Glomerular visceral epithelial cell (primary cell): ENCODE measurements around the gene CHST13.

ENCODE experiments used
- DNase-seq: peaks from one replicate; pipeline ENCODE4 v3.0.0-alpha.2; 2016; ENCODE audit errors: extremely low spot score

Gene CHST13

GRCh38 chr3:126541628-126542339, 17.8 kb downstream of the CHST13 start:
- DNase-seq, result no peak

DNA sequence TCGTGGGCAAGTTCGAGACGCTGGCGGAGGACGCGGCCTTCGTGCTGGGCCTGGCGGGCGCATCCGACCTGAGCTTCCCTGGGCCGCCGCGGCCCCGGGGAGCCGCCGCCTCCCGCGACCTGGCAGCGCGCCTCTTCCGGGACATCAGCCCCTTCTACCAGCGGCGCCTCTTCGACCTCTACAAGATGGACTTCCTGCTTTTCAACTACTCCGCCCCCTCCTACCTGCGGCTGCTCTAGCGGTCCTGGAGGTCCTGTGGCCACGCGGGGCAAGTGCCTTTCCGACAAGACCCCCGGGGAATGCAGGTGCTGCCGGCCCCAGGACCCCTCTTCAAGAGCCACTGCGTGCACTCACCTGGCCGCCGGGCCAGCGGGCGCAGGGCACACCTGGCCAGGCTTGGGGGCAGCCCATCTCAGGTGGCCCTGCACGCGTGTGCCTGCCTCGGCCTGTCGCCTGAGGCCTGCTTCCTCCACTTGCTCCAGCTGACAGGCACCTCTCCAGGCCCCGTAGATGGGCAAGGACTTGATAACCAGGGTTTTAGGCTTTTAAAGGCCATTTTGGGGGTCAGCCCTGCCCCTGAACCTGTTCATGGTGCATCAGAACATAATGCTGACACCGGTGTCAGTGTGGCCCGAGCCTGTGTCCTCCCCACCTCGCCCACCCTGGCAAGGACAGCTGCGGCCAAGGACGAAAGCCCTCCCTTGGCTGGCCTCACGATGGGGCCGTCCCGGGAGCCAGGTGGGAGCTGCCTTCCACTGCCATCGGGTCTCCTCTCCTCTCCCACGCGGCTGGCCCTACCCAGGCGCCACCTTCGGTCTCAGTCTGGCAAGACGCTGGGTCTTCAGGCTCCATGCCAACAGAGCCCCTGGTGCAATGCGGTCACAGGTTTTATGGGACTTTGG, 18.6 kb downstream of the CHST13 start:
- no peak for DNase-seq

DNA sequence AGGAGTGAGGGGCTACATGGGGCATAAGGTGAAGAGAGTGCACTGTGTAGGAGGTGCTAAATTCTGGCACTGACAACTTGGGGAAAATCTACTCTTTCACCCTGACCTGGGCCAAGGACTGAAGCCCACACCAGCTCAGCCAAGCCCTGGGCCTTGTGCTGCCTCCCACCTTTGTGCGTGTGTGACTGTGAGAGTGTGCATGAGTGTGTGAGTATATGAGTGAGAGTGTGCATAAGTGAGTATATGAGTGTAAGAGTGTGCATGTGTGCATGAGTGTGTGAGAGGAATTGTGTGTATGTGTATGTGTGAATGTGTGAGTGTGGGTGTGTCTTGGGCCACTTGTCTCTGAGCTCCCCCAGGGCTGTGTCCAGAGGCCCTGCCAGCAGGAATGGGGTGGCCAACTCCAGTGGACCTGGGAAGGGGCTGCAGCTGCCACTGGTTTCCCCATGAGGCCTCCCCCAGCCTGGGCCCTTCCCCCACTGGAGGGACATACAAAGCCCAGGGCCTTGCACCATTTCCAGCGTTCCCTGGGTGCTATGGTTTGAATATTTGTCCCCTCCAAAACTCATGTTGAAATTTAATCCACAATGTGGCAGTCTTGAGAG, 19.6 kb downstream of the CHST13 start:
- DNase-seq, result no peak

DNA sequence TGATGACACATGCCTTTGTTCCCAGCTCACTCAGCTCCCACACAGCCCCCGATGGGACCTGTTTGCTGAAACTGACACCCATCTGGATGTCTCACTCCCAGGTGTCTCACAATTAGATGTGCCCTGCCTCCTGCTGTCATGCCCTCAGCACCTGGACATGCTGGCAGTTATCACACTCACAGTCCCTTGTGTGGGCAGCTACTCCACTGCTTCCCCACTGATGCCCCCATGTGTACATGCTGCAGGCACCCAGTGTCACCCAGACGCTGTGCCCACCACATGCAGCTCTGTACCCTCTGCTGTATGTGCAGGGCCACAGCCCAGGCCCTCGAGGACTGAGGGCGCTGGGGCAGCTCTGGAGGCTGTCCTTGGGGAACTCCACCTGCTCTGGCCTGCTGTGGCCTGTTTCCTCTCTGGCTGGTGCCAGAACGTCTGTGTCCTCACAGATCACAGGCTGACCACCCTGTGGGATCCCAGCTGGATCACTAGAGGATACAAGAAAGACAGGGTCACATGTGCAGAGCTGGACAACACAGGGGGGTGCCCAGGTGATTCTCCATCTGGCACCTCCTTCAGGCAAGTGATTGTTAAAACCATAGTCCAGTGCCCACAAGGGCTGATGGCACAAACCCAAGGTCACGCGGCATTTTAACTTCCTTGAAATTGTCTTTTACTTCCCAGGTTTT, 20.8 kb downstream of the CHST13 start:
- no peak for DNase-seq

GRCh38 chr3:126545544-126545943, 21.6 kb downstream of the CHST13 start:
- DNase-seq, result no peak

DNA sequence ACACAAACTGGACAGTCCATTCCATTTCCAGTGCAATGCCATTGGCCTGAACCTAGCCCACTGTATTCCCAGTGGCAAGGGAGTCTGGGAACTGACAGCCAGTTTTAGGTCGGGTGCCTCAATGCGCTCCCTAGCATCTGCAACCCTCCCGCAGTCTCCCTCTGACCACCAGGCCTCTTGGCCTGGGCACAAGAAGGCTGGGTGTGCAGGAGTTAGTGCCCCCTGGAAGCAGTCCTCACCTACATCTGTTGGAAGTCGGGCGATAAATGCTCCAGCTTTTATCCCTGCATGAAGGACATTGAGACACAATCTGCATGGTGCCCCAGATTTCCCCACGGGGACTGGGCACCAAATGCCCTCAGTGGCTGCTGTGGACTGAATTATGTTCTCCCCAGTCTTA, 22.1 kb downstream of the CHST13 start:
- no peak for DNase-seq

DNA sequence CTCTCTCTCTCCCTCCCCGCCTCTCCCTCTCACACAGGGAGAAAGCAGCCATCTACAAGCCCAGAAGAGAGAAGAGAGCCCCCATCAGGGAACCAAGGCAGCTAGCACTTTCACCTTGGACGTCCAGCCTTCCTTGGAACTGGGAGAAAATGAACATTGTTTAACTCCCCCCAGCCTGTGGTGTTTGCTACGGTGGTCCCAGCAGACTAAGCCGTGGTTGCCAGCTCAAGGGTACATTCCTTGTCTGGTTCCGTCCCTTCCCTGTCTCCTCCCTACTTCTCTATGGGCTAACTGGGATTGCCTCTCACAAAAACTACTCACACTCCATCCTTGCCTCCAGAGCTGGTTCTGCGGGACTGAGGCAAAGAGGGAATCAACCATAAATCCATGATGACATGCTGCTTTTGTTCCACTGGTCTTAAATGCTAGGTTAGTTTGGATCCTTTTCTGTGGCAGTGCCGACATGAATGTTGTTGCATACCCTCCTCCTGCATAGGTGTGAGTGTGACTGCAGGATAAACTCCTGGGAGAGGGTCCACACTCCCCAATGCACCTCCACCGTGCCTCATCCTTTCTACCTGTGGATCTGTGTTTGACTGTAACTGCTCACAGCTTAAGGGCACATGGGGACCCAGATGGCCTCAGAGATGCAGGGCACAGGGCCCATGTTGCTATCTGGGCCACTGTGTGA, 22.7 kb downstream of the CHST13 start:
- no peak for DNase-seq

DNA sequence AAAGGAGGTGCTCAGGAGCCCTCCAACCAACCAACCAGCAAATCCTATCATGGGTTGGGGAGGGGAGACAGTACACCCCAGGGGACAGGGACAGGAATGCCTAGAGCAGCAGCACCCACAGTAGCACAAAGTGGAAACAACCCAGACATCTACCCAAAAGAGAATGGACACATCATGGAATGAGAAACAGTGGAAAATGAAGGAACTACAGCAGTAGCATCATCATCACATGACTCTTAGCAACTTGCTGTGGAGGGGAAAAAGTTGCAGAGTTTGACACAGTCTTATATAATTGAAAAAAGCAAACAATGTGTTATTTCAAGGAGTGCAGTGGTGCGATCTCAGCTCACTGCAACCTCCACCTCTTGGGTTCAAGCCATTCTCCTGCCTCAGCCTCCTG, 23.8 kb downstream of the CHST13 start:
- DNase-seq, result no peak

DNA sequence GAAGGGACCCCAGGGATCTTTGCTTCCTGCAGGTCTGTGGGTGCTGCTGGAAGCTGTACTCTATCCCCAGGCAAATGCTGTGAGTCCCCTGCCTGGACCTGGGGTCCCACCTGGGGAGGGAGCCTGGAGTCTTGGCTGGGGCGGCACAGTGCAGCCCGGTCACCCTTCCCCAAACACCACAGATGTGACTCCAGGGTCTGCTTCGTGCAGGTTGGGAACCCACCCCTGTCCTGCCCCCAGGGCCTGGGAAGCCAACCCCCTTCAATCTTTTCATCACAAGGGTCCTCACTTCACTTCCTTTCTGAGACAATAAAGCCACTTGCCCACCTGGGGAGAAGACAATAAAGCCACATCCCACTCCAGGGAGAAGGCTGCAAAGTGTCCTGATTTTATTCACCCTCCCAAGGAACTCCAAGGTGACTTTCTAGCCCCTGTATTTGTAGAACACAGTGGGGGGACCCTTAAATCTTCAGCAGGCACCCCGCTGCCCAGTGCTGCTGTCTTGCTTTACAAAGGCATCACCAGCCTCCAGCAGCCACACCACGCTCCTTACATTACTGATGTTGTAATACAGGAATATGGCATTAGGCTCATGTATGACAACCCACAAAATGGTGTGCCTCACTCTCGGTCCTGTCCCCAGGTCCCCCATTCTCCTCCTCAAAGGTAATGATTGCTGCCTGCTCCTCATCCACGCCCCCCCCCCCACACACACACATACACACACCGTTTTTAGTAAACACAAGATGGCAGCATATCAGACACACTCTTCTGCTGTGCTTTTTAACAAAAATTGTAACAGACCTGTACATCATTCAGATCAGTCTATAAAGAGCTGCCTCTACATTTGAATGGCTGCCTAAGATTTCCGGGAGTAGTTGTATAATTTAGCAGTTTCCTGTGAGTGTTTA, 24.9 kb downstream of the CHST13 start:
- no peak for DNase-seq

- no peak for DNase-seq
Observed at GRCh38 chr3:126549861-126550487, 26.0 kb downstream of the CHST13 start.

DNA sequence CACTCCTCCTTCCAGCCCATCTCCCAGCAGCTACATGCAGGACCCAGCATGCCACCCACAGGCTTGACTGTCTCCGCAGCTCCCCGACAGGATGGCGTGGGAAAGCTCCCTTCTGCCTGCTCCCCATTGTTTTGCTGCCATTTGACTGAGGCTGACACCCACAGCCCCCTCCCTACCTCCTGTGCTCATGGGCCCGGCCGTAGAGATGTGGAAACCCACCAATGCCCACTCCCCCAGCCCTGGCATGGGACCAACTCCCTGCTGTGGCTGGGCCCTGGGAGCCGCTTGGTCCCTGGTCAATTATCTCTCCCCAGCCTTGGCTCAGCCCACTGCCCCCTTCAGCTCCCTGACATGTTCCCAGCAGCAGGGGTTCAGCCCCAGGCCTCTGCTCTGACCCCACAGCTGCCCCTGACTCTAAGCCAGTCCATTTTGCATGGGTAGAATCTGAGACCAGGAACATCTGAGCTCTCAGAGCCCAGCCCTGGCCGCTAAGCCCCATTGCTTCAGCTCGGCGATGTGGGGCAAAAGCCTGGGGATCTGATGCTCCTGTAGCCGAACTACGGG, 26.6 kb downstream of the CHST13 start:
- DNase-seq, result no peak

DNA sequence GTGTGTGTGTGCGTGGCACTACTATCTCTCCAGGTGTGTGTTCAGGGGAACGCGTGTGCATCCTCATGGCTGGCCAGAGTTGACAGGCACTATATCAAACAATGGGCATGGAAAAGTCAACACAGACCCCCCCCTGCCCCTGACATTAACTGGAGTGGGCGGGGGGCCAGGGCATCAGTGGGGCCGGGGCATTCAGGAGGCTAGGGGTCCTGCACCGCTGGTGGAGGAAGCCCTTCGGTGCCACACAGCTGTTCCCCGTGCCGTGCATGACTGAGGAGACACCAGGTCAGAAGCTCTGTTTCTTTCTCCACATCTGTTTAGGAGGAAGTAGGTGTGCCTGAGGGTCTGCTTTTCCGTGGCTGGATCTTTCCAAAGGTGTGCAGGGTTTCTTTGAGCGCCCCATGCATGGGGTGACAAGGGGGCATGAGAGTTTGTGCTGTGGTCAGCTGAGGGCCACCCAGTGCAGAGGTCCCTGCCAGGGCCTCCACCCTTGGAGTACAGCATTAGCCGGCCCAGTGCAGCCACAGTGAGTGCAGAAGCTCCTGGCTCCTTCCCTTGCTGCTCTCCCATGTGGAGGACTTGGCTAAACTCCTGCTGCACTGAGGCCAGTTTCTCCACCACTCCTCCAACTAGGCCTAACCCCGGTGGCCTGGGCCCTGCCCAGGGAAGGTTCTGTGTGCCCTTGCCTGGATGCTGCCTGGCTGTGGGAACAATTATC, 27.3 kb downstream of the CHST13 start:
- DNase-seq, result no peak

DNA sequence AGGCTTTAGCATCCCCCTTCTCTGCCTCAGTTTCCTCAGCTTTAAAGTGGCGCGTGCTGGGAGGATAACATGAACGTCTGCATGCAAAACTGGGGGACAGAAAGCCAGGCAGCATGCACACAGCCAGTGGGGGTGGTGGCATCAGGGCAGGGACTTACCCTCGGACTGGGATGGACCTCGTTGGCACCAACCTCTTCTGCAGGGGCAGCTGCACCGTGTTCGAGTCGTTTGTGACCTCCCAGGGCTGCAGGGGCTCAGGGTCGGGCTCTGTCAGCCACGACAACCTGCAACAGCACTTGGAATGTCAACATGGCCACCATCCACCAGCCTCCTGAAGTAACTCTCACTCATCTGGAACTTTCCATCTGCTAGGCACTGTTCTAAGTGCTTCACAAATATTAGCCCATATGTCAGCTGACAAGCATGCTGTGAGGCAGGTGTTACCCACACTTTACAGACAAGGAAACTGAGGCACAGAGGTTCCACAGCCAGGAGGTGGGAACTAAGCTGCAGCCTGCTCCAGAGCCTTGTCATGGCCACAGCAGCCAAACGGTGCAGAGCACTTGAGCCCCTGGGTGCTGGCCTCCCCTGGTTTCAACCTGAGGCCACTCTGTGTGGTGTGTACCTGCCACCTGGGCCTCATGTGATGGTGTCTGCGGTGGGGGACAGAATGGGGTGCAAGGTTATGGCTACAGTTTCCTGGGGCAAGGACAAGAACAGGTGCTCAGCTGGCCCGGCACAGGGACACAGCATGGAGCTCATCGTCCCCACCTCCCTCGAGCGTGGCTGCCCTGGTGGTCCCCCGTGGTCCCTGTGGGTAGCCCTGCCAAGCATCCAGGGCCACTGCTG, 28.1 kb downstream of the CHST13 start:
- DNase-seq, result no peak

DNA sequence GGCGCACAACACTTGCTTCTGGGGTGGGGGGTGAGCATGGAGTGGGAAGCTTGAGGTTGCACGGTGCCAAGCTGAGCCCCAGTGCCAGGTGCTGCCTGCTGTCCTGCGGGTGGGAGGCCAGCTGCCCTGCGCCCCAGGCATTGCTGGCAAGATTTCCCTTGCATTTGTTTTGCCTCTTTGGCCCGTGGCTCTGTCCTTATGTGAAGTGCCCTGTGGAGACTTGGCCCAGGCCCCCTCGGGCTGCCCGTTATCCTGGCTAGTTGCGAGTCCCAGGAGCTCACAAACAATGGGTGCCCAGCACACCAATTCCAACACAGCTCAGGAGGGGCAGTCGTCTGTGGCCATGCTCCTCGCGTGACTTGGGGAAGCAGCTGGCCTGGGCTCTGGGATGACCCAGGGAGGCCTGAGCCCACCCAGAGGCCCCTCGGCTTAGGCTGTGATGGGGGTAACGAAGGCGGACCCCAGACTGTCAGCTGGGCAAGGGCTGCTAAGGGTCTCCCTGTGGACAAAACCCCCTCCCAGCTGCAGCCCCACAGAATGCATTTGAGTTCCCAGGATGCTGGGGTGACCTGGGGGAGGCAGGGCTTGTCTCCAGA, 28.8 kb downstream of the CHST13 start:
- no peak for DNase-seq

- DNase-seq, result no peak
Observed at GRCh38 chr3:126553284-126554084, 29.5 kb downstream of the CHST13 start.

DNA sequence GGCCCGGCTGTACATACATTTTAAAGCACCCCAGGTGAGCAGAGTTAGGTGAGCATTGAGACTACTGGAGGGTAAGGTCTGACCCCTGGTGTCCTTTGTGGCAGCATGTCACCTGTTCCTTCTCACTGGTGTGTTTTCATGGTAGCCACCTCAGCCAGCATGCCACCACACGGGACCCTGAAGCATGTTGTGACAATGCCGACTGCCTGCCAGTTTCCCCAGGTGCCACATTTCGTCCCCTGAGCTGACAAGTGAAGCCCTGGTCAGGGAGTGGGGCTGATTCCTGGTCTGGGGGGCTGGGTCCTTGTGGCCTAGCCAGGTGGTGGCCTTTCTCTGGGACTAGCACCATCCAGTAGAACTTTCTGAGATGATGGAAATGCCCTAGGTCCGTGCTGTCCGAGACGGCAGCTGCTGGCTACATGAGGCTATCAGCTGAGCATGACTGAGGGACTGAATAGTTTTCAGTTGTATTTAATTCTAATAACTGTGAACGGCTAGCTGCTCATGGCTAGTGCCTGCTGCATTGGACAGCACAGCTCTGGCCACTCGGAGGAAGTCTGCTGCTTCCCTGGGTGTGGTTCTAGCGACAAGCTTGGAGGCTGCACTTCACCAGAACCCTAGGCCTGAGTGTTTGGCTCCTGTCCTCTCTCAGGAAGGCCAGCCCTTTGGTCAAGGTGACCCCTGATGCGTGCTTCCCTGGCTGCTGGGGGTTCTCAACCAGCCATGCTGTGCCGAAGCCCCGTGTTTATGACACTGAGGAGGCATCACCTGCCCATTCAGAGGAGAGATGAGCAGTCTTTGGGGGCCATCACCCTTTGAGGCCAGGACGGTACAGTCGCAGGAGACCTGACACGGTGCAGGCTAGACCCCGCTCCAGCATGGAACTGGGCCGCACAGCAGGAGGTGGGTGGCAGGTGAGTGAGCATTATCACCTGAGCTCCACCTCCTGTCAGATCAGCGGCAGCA, 30.9 kb downstream of the CHST13 start:
- DNase-seq, result no peak
